Lower leg skin (tissue), 3 donors: ENCODE results near the gene TNFRSF13B.
"Not testable (repeated sequence)": the region's sequence is repeated elsewhere in the genome, so short reads cannot be mapped to it uniquely, and the experiment has no call there.

Experiments used
- POLR2A ChIP-seq, 2 donors: fragments of 450-650 bp; IDR thresholded peaks; one replicate each; pipeline ENCODE4 v1.6.1; 2016 to 2017; ENCODE audit warnings: antibody characterized with exemption in 2 of 2, mild to moderate bottlenecking in 1 of 2, moderate library complexity in 1 of 2
- TF ChIP-seq, protein P1 (sequence below), 3 donors: fragments of 450-650 bp; IDR thresholded peaks; one replicate each; pipeline ENCODE4 v1.5.1; 2016; ENCODE audit warnings: antibody characterized with exemption in 3 of 3, mild to moderate bottlenecking in 3 of 3, moderate library complexity in 2 of 3

DNA sequence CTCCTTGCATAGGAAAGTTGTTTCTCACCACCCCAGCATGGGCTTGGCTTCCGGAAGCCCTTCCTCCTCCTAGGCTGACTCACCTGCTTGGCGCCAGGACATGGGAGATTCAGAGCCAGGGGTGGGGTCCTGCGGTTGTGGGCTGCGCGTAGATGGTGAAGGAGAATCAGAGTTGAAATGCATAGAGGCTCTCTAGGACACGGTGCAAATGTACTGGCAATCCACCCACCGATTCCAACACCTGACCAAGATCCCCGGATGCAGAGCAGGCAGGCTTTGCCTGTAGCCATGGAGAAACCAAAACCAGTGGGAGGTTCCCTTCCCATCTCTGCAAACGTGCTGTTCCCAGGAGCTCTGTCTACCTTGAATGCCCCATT is 42.8 kb upstream of the TNFRSF13B start:
- not testable (repeated sequence) for TF ChIP-seq POLR2A (IDR thresholded peaks at IDR 0.05)
- TF ChIP-seq, protein P1, sequence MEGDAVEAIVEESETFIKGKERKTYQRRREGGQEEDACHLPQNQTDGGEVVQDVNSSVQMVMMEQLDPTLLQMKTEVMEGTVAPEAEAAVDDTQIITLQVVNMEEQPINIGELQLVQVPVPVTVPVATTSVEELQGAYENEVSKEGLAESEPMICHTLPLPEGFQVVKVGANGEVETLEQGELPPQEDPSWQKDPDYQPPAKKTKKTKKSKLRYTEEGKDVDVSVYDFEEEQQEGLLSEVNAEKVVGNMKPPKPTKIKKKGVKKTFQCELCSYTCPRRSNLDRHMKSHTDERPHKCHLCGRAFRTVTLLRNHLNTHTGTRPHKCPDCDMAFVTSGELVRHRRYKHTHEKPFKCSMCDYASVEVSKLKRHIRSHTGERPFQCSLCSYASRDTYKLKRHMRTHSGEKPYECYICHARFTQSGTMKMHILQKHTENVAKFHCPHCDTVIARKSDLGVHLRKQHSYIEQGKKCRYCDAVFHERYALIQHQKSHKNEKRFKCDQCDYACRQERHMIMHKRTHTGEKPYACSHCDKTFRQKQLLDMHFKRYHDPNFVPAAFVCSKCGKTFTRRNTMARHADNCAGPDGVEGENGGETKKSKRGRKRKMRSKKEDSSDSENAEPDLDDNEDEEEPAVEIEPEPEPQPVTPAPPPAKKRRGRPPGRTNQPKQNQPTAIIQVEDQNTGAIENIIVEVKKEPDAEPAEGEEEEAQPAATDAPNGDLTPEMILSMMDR (IDR thresholded peaks at IDR 0.05): not testable (repeated sequence)
